Measurements from ENCODE around the gene TSPAN18. TPM values are rescaled to one million over a fixed set of nuclear protein-coding genes. Genes with fewer than 3 reads are reported as not detected.
"Not testable (repeated sequence)": the region's sequence is repeated elsewhere in the genome, so short reads cannot be mapped to it uniquely, and the experiment has no call there.

Gene TSPAN18
- total RNA-seq, 1 donor from 2014 or later = 5.2 TPM

GRCh38 chr11:44868455-44869421, 142.0 kb downstream of the TSPAN18 start:
- Histone ChIP-seq H3K4me3 (ENCODE audit: low read depth, low read length) (no peak overlapping the region), H3K27me3 (ENCODE audit: control insufficient read depth, insufficient read depth, low read length) (peaks cover 12% of the 10 kb centered on the region), H3K36me3 (ENCODE audit: control insufficient read depth, insufficient read depth, low read length) (no peaks in the 10 kb centered on the region)
- no peak for TF ChIP-seq CTCF (IDR thresholded peaks at IDR 0.05; ENCODE audit: insufficient read depth, low read length, poor library complexity, severe bottlenecking)
- no peak for DNase-seq (ENCODE audit: low read depth)

GRCh38 chr11:44870181-44870580, 143.4 kb downstream of the TSPAN18 start:
- no peaks in the 10 kb centered on the region for H3K36me3 ChIP-seq (ENCODE audit: control insufficient read depth, insufficient read depth, low read length)
- DNase-seq (ENCODE audit: low read depth) = no peak
- TF ChIP-seq CTCF (IDR thresholded peaks at IDR 0.05; ENCODE audit: insufficient read depth, low read length, poor library complexity, severe bottlenecking) = no peak
- H3K27me3 ChIP-seq (ENCODE audit: control insufficient read depth, insufficient read depth, low read length) = peaks cover 16% of the 10 kb centered on the region
- H3K4me3 ChIP-seq (ENCODE audit: low read depth, low read length) = no peak overlapping the region

GRCh38 chr11:44870615-44871176, 143.9 kb downstream of the TSPAN18 start:
- Histone ChIP-seq H3K4me3 (ENCODE audit: low read depth, low read length) (no peak overlapping the region), H3K36me3 (ENCODE audit: control insufficient read depth, insufficient read depth, low read length) (no peaks in the 10 kb centered on the region), H3K27me3 (ENCODE audit: control insufficient read depth, insufficient read depth, low read length) (peaks cover 15% of the 10 kb centered on the region)
- DNase-seq (ENCODE audit: low read depth) = no peak
- TF ChIP-seq CTCF (IDR thresholded peaks at IDR 0.05; ENCODE audit: insufficient read depth, low read length, poor library complexity, severe bottlenecking) = no peak

- H3K4me3 ChIP-seq (ENCODE audit: low read depth, low read length); H3K36me3 ChIP-seq (ENCODE audit: control insufficient read depth, insufficient read depth, low read length); DNase-seq (ENCODE audit: low read depth): not testable (repeated sequence)
- peaks cover 12% of the 10 kb centered on the region for H3K27me3 ChIP-seq (ENCODE audit: control insufficient read depth, insufficient read depth, low read length)
Observed at GRCh38 chr11:44871682-44872081, 144.9 kb downstream of the TSPAN18 start.

- Histone ChIP-seq H3K36me3 (ENCODE audit: control insufficient read depth, insufficient read depth, low read length) (no peaks in the 10 kb centered on the region), H3K4me3 (ENCODE audit: low read depth, low read length) (no peak overlapping the region), H3K27me3 (ENCODE audit: control insufficient read depth, insufficient read depth, low read length) (peaks cover 20% of the 10 kb centered on the region)
- DNase-seq (ENCODE audit: low read depth) = no peak
- TF ChIP-seq CTCF (IDR thresholded peaks at IDR 0.05; ENCODE audit: insufficient read depth, low read length, poor library complexity, severe bottlenecking) = no peak
Observed at GRCh38 chr11:44872556-44872955, 145.8 kb downstream of the TSPAN18 start.

- no peak overlapping the region for H3K4me3 ChIP-seq (ENCODE audit: low read depth, low read length)
- DNase-seq (ENCODE audit: low read depth) = no peak
- H3K27me3 ChIP-seq (ENCODE audit: control insufficient read depth, insufficient read depth, low read length) = peaks cover 20% of the 10 kb centered on the region
- H3K36me3 ChIP-seq (ENCODE audit: control insufficient read depth, insufficient read depth, low read length) = no peaks in the 10 kb centered on the region
- TF ChIP-seq CTCF (IDR thresholded peaks at IDR 0.05; ENCODE audit: insufficient read depth, low read length, poor library complexity, severe bottlenecking) = no peak
Observed at GRCh38 chr11:44873537-44873936, 146.8 kb downstream of the TSPAN18 start.

Measured in kidney epithelial cell (primary cell).